Measurements from ENCODE around the gene LRSAM1.

DNA sequence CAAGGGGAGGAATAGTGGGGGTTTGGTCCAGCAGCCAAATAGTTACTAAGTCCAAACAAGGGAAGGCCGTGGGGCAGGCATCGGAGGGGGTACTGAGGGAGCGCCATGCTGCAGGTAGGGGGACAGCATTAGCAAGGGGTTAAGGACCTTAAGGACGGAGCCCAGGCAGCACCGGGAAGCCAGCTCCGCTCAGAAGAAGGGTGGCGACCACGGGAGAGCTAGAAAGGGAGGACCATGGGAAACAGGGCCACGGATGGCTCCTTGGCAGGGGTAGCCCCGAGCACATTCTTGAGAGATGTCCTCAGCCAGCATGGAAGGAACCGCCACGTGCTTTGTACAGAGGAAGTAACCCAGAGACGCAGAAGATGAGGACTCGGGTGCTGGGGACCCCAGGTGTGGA, 84.5 kb downstream of the LRSAM1 start:
- TF ChIP-seq TAF1 (IDR thresholded peaks at IDR 0.05; ENCODE audit: low read depth, low read length) (no peak), EGR1 (IDR thresholded peaks at IDR 0.05; ENCODE audit: borderline replicate concordance, low read depth, low read length) (no peak), MAFK (IDR thresholded peaks at IDR 0.05; ENCODE audit: low read depth, low read length) (no peak), EZH2 (IDR thresholded peaks at IDR 0.05; ENCODE audit: low read depth, low read length, severe bottlenecking) (no peak), BRCA1 (IDR thresholded peaks at IDR 0.05; ENCODE audit: low read depth, low read length) (no peak), SIX5 (IDR thresholded peaks at IDR 0.05; ENCODE audit: low read depth, low read length) (no peak), GABPA (IDR thresholded peaks at IDR 0.05; ENCODE audit: borderline replicate concordance, insufficient read depth, low read length) (no peak), YY1 (IDR thresholded peaks at IDR 0.05; ENCODE audit: low read depth, low read length) (no peak), CREB1 (IDR thresholded peaks at IDR 0.05) (no peak)
- TF ChIP-seq, protein P1, sequence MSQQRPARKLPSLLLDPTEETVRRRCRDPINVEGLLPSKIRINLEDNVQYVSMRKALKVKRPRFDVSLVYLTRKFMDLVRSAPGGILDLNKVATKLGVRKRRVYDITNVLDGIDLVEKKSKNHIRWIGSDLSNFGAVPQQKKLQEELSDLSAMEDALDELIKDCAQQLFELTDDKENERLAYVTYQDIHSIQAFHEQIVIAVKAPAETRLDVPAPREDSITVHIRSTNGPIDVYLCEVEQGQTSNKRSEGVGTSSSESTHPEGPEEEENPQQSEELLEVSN (IDR thresholded peaks at IDR 0.05): no peak
- TF ChIP-seq, protein P2, sequence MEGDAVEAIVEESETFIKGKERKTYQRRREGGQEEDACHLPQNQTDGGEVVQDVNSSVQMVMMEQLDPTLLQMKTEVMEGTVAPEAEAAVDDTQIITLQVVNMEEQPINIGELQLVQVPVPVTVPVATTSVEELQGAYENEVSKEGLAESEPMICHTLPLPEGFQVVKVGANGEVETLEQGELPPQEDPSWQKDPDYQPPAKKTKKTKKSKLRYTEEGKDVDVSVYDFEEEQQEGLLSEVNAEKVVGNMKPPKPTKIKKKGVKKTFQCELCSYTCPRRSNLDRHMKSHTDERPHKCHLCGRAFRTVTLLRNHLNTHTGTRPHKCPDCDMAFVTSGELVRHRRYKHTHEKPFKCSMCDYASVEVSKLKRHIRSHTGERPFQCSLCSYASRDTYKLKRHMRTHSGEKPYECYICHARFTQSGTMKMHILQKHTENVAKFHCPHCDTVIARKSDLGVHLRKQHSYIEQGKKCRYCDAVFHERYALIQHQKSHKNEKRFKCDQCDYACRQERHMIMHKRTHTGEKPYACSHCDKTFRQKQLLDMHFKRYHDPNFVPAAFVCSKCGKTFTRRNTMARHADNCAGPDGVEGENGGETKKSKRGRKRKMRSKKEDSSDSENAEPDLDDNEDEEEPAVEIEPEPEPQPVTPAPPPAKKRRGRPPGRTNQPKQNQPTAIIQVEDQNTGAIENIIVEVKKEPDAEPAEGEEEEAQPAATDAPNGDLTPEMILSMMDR (IDR thresholded peaks at IDR 0.05; ENCODE audit: control extremely low read depth in 1 of 3, insufficient read depth in 1 of 3, low read depth in 1 of 3, low read length in 3 of 3): no peak

All from H1 (cell line).